BE2C (cell line): ENCODE measurements around the gene TBC1D5.
A peak's percentile ranks its signal among the peaks of the same experiment; 100 is the strongest.

Experiments
- DNase-seq: peaks from one replicate; pipeline ENCODE4 v3.0.0-alpha.2; 2020
- H3K27me3 ChIP-seq: fragments of 250-450 bp; sonication (Bioruptor Pico); 2 replicates; pipeline ENCODE4 v1.5.1; 2020; ENCODE audit warnings: mild to moderate bottlenecking
- H3K36me3 ChIP-seq: fragments of 250-450 bp; sonication (Bioruptor Pico); 2 replicates; pipeline ENCODE4 v1.5.1; 2020; ENCODE audit warnings: mild to moderate bottlenecking
- H3K4me1 ChIP-seq: fragments of 250-450 bp; sonication (Bioruptor Pico); 2 replicates; pipeline ENCODE4 v1.5.1; 2020
- H3K4me3 ChIP-seq: 2 replicates; pipeline ENCODE4 v1.5.1; 2011; ENCODE audit warnings: low read depth, low read length
- H3K9me3 ChIP-seq: fragments of 250-450 bp; sonication (Bioruptor Pico); 2 replicates; pipeline ENCODE4 v1.5.1; 2020
- TF ChIP-seq, protein P1 (sequence below): IDR thresholded peaks from 2 replicates; pipeline ENCODE4 v1.5.1; 2012; ENCODE audit warnings: mild to moderate bottlenecking, low read depth, low read length

Gene TBC1D5

GRCh38 chr3:17310983-17311382 is 431.4 kb downstream of the TBC1D5 start:
- no peaks in the 10 kb centered on the region for H3K9me3 ChIP-seq
- DNase-seq: no peak
- no peaks in the 10 kb centered on the region for H3K27me3 ChIP-seq
- TF ChIP-seq, protein P1, sequence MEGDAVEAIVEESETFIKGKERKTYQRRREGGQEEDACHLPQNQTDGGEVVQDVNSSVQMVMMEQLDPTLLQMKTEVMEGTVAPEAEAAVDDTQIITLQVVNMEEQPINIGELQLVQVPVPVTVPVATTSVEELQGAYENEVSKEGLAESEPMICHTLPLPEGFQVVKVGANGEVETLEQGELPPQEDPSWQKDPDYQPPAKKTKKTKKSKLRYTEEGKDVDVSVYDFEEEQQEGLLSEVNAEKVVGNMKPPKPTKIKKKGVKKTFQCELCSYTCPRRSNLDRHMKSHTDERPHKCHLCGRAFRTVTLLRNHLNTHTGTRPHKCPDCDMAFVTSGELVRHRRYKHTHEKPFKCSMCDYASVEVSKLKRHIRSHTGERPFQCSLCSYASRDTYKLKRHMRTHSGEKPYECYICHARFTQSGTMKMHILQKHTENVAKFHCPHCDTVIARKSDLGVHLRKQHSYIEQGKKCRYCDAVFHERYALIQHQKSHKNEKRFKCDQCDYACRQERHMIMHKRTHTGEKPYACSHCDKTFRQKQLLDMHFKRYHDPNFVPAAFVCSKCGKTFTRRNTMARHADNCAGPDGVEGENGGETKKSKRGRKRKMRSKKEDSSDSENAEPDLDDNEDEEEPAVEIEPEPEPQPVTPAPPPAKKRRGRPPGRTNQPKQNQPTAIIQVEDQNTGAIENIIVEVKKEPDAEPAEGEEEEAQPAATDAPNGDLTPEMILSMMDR: no peak
- H3K36me3 ChIP-seq: no peaks in the 10 kb centered on the region
- no peak overlapping the region for H3K4me3 ChIP-seq
- no peaks in the 10 kb centered on the region for H3K4me1 ChIP-seq

DNA sequence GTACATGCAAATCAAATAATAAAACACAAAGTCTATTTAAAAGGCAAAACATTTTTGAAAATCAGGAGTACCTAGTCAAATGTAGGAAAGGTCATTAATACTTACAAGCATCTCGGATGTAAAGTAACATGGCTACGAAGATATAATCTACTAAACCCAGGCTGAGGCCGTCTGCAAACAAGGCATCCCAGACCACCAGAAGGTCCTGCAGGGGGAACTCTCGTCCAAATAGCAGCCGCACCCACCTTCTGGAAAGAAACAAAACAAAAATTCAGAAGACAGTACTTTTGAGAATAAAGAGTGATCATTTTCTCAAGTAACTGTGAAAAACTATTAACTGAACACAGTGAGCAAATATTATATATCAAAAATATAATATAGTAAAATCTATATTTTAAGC is 434.5 kb downstream of the TBC1D5 start:
- peak; percentile 15 for DNase-seq
- no peaks in the 10 kb centered on the region for H3K4me1 ChIP-seq
- H3K36me3 ChIP-seq: no peaks in the 10 kb centered on the region
- no peak overlapping the region for H3K4me3 ChIP-seq
- H3K27me3 ChIP-seq: no peaks in the 10 kb centered on the region
- H3K9me3 ChIP-seq: no peaks in the 10 kb centered on the region
- TF ChIP-seq, protein P1: peak; percentile 13; the same call in 1 of the 2 replicates

- Histone ChIP-seq H3K27me3 (no peaks in the 10 kb centered on the region), H3K4me3 (no peak overlapping the region), H3K4me1 (no peaks in the 10 kb centered on the region), H3K9me3 (no peaks in the 10 kb centered on the region), H3K36me3 (no peaks in the 10 kb centered on the region)
- TF ChIP-seq, protein P1: no peak
- DNase-seq: no peak
These were observed 434.9 kb downstream of the TBC1D5 start for GRCh38 chr3:17307482-17307881.

DNA sequence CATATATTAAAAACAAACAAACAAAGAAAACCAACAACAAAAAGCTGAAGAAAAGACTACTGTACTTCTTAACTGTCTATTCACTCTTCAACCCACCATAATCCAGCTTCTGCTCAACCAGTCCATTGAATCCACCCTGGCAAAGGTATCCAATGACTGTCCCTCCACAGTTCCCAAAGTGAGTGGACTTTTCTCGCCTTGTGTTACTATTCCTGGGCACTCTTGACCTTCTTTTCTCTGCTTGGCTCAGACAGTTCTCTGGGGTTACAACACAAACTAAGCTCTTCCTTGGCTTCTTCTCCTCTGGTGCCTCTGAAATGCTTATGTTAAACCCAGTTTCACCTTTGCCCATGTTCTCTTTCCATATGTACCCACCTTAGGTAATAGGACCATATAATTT is 437.5 kb downstream of the TBC1D5 start:
- no peak for DNase-seq
- TF ChIP-seq, protein P1: no peak
- H3K36me3 ChIP-seq: no peaks in the 10 kb centered on the region
- no peaks in the 10 kb centered on the region for H3K27me3 ChIP-seq
- H3K4me3 ChIP-seq: no peak overlapping the region
- no peaks in the 10 kb centered on the region for H3K4me1 ChIP-seq
- no peaks in the 10 kb centered on the region for H3K9me3 ChIP-seq

DNA sequence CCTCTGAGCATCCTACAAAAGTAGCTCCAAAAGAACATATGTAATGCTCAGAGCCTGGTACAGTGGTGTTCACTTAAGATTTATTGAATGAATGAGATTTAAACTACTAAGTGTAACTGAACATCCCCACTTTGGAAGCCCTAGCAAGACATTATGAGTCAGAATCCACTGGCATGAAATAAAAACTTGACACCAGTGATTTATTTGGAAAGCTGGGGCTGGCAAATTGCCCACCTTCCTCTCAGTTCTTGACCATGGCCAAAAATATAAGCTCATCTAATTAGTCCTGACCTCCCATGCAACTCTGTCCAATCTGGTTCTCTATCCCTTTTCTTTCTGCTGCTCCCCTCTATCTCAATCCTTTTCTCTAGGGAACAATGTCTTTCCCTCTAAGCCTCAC is 439.7 kb downstream of the TBC1D5 start:
- Histone ChIP-seq H3K4me3 (no peak overlapping the region), H3K9me3 (no peaks in the 10 kb centered on the region), H3K27me3 (no peaks in the 10 kb centered on the region), H3K36me3 (no peaks in the 10 kb centered on the region), H3K4me1 (no peaks in the 10 kb centered on the region)
- no peak for DNase-seq
- TF ChIP-seq, protein P1: no peak

- no peaks in the 10 kb centered on the region for H3K9me3 ChIP-seq
- no peaks in the 10 kb centered on the region for H3K36me3 ChIP-seq
- H3K4me1 ChIP-seq: no peaks in the 10 kb centered on the region
- no peak for DNase-seq
- H3K27me3 ChIP-seq: no peaks in the 10 kb centered on the region
- TF ChIP-seq, protein P1: no peak
- H3K4me3 ChIP-seq: no peak overlapping the region
These were observed 440.3 kb downstream of the TBC1D5 start for GRCh38 chr3:17302170-17302569.
